WTC11 (cell line): ENCODE data around the gene EXOSC7. TPM values are rescaled to one million over a fixed set of nuclear protein-coding genes. Genes with fewer than 3 reads are reported as not detected.

Experiments
- ATAC-seq: fragments of 200-7000 bp; cut with Tn5 transposase; 2 replicates; pipeline ENCODE4 v1.10.0; 2021; ENCODE audit warnings: mild to moderate bottlenecking, moderate library complexity
- CTCF ChIA-PET: fragments of 300-600 bp; sonication (Branson Sonifier 250); formaldehyde crosslinking; loops from one replicate; lab custom pipeline; 2021; ENCODE audit warnings: antibody characterized with exemption; lab: Charles Lee
- POLR2A ChIA-PET: fragments of 350-600 bp; sonication (Branson Sonifier 250); formaldehyde crosslinking; loops from one replicate; lab custom pipeline; 2021; ENCODE audit warnings: antibody characterized with exemption; lab: Charles Lee
- DNase-seq: peaks from one replicate; pipeline ENCODE4 v3.0.0; 2021; ENCODE audit warnings: low spot score
- H3K27ac Mint-ChIP-seq: 2 replicates; pipeline ENCODE4 v1.8.0; 2021; ENCODE audit warnings: mixed read lengths
- H3K27me3 Mint-ChIP-seq: 2 replicates; pipeline ENCODE4 v1.8.0; 2021; ENCODE audit warnings: low read depth, mild to moderate bottlenecking, moderate library complexity, mixed read lengths
- H3K36me3 Mint-ChIP-seq: 2 replicates; pipeline ENCODE4 v1.8.0; 2021; ENCODE audit warnings: mixed read lengths
- H3K4me1 Mint-ChIP-seq: 2 replicates; pipeline ENCODE4 v1.8.0; 2022; ENCODE audit warnings: mixed read lengths
- H3K4me3 Mint-ChIP-seq: 2 replicates; pipeline ENCODE4 v1.8.0; 2021; ENCODE audit warnings: mild to moderate bottlenecking, moderate library complexity, mixed read lengths
- H3K9me3 Mint-ChIP-seq: 2 replicates; pipeline ENCODE4 v1.8.0; 2021; ENCODE audit warnings: mixed read lengths
- ARID4B ChIP-seq: sonication (generic); formaldehyde crosslinking; IDR thresholded peaks from 2 replicates; pipeline ENCODE4 v1.8.0; 2023; ENCODE audit warnings: missing genetic modification reagents, mild to moderate bottlenecking, borderline replicate concordance
- FOXP1 ChIP-seq: sonication (generic); formaldehyde crosslinking; IDR thresholded peaks from 2 replicates; pipeline ENCODE4 v1.8.0; 2022; ENCODE audit warnings: missing genetic modification reagents, mild to moderate bottlenecking, moderate library complexity, borderline replicate concordance
- IRF2 ChIP-seq: sonication (generic); formaldehyde crosslinking; IDR thresholded peaks from 2 replicates; pipeline ENCODE4 v1.8.0; 2022; ENCODE audit warnings: low read depth, missing genetic modification reagents, borderline replicate concordance
- JAZF1 ChIP-seq: fragments of 250-450 bp; sonication (Bioruptor Pico); IDR thresholded peaks from 2 replicates; pipeline ENCODE4 v1.9.0; 2021; ENCODE audit warnings: moderate library complexity, mild to moderate bottlenecking, inconsistent platforms
- NFE2L1 ChIP-seq: sonication (generic); formaldehyde crosslinking; IDR thresholded peaks from 2 replicates; pipeline ENCODE4 v1.8.1; 2023; ENCODE audit warnings: missing genetic modification reagents
- USF1 ChIP-seq: sonication (generic); formaldehyde crosslinking; IDR thresholded peaks from 2 replicates; pipeline ENCODE4 v1.8.0; 2022; ENCODE audit warnings: mild to moderate bottlenecking, missing genetic modification reagents
- ZBTB21 ChIP-seq: sonication (generic); formaldehyde crosslinking; IDR thresholded peaks from 2 replicates; pipeline ENCODE4 v1.8.1; 2023; ENCODE audit warnings: mild to moderate bottlenecking, missing genetic modification reagents, borderline replicate concordance
- ZNF121 ChIP-seq: sonication (generic); formaldehyde crosslinking; IDR thresholded peaks from 2 replicates; pipeline ENCODE4 v1.8.0; 2023; ENCODE audit warnings: missing genetic modification reagents
- ZNF219 ChIP-seq: sonication (generic); formaldehyde crosslinking; IDR thresholded peaks from 2 replicates; pipeline ENCODE4 v1.8.0; 2023; ENCODE audit warnings: missing genetic modification reagents, mild to moderate bottlenecking, borderline replicate concordance
- ZNF232 ChIP-seq: sonication (generic); formaldehyde crosslinking; IDR thresholded peaks from 2 replicates; pipeline ENCODE4 v1.8.0; 2022; ENCODE audit warnings: mild to moderate bottlenecking, missing genetic modification reagents
- ZNF423 ChIP-seq: fragments of 250-450 bp; sonication (Bioruptor Pico); IDR thresholded peaks from 2 replicates; pipeline ENCODE4 v2.1.2; 2022; ENCODE audit warnings: mild to moderate bottlenecking, moderate library complexity
- ZNF425 ChIP-seq: fragments of 250-450 bp; sonication (Bioruptor Pico); conservative IDR thresholded peaks from 2 replicates; pipeline ENCODE4 v1.9.0; 2021; ENCODE audit warnings: mild to moderate bottlenecking
- total RNA-seq: library from RNA; stranded (reverse); gene quantifications from 3 replicates; pipeline ENCODE4 v1.2.3, GENCODE V29; 2021
- TF ChIP-seq, protein P1 (sequence below): fragments of 250-450 bp; sonication (Bioruptor Pico); IDR thresholded peaks from 2 replicates; pipeline ENCODE4 v1.9.0; 2021; ENCODE audit warnings: mild to moderate bottlenecking, borderline replicate concordance
- TF ChIP-seq, protein P2 (sequence below): sonication (generic); formaldehyde crosslinking; IDR thresholded peaks from 2 replicates; pipeline ENCODE4 v1.8.0; 2022; ENCODE audit warnings: mild to moderate bottlenecking, missing genetic modification reagents

EXOSC7 gene
- total RNA-seq, 1 experiment from 2014 or later: 85.7 TPM

GRCh38 chr3:44969154-44969827, 6.8 kb upstream of the EXOSC7 start:
- no peak for DNase-seq
- POLR2A ChIA-PET: no interaction called here
- TF ChIP-seq ZNF232 (CRISPR knock-in tag) (no peak), ZNF425 (CRISPR knock-in tag) (no peak), ZNF219 (CRISPR knock-in tag) (no peak), ZNF423 (no peak), ZBTB21 (CRISPR knock-in tag) (no peak), JAZF1 (CRISPR knock-in tag) (no peak), USF1 (CRISPR knock-in tag) (no peak), IRF2 (CRISPR knock-in tag) (no peak), FOXP1 (CRISPR knock-in tag) (no peak), NFE2L1 (no peak), ARID4B (CRISPR knock-in tag) (no peak), ZNF121 (no peak)
- TF ChIP-seq, protein P1, sequence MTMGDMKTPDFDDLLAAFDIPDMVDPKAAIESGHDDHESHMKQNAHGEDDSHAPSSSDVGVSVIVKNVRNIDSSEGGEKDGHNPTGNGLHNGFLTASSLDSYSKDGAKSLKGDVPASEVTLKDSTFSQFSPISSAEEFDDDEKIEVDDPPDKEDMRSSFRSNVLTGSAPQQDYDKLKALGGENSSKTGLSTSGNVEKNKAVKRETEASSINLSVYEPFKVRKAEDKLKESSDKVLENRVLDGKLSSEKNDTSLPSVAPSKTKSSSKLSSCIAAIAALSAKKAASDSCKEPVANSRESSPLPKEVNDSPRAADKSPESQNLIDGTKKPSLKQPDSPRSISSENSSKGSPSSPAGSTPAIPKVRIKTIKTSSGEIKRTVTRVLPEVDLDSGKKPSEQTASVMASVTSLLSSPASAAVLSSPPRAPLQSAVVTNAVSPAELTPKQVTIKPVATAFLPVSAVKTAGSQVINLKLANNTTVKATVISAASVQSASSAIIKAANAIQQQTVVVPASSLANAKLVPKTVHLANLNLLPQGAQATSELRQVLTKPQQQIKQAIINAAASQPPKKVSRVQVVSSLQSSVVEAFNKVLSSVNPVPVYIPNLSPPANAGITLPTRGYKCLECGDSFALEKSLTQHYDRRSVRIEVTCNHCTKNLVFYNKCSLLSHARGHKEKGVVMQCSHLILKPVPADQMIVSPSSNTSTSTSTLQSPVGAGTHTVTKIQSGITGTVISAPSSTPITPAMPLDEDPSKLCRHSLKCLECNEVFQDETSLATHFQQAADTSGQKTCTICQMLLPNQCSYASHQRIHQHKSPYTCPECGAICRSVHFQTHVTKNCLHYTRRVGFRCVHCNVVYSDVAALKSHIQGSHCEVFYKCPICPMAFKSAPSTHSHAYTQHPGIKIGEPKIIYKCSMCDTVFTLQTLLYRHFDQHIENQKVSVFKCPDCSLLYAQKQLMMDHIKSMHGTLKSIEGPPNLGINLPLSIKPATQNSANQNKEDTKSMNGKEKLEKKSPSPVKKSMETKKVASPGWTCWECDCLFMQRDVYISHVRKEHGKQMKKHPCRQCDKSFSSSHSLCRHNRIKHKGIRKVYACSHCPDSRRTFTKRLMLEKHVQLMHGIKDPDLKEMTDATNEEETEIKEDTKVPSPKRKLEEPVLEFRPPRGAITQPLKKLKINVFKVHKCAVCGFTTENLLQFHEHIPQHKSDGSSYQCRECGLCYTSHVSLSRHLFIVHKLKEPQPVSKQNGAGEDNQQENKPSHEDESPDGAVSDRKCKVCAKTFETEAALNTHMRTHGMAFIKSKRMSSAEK (CRISPR knock-in tag): no peak
- TF ChIP-seq, protein P2, sequence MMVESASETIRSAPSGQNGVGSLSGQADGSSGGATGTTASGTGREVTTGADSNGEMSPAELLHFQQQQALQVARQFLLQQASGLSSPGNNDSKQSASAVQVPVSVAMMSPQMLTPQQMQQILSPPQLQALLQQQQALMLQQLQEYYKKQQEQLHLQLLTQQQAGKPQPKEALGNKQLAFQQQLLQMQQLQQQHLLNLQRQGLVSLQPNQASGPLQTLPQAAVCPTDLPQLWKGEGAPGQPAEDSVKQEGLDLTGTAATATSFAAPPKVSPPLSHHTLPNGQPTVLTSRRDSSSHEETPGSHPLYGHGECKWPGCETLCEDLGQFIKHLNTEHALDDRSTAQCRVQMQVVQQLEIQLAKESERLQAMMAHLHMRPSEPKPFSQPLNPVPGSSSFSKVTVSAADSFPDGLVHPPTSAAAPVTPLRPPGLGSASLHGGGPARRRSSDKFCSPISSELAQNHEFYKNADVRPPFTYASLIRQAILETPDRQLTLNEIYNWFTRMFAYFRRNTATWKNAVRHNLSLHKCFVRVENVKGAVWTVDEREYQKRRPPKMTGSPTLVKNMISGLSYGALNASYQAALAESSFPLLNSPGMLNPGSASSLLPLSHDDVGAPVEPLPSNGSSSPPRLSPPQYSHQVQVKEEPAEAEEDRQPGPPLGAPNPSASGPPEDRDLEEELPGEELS (CRISPR knock-in tag): no peak
- Mint-ChIP-seq H3K9me3 (no peaks in the 10 kb centered on the region), H3K27ac (0 out of 2 replicates have a peak overlapping the region, but pooled peaks have one; percentile 9), H3K4me1 (peaks cover 7% of the 10 kb centered on the region), H3K36me3 (no peaks in the 10 kb centered on the region), H3K27me3 (no peaks in the 10 kb centered on the region), H3K4me3 (no peak overlapping the region)
- CTCF ChIA-PET: no interaction called here
- no peak for ATAC-seq
